ENCODE results near the gene WDR83.

WDR83 gene

DNA sequence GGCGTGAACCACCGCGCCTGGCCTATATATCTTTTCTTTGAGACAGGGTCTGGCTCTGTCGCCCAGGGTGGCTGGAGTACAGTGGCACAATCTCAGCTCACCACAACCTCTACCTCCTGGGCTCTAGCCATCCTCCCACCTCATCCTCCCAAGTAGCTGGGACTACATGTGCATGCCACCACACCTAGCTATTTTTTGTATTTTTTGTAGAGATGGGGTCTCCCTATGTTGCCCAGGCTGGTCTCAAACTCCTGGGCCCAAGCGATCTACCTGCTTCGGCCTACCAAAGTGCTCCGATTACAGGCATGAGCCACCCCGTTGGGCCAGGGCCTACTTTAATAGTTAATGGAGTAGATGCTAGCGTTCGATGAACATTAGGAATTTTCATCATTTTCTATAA, 53.7 kb downstream of the WDR83 start:
- DNase-seq, result no peak

DNA sequence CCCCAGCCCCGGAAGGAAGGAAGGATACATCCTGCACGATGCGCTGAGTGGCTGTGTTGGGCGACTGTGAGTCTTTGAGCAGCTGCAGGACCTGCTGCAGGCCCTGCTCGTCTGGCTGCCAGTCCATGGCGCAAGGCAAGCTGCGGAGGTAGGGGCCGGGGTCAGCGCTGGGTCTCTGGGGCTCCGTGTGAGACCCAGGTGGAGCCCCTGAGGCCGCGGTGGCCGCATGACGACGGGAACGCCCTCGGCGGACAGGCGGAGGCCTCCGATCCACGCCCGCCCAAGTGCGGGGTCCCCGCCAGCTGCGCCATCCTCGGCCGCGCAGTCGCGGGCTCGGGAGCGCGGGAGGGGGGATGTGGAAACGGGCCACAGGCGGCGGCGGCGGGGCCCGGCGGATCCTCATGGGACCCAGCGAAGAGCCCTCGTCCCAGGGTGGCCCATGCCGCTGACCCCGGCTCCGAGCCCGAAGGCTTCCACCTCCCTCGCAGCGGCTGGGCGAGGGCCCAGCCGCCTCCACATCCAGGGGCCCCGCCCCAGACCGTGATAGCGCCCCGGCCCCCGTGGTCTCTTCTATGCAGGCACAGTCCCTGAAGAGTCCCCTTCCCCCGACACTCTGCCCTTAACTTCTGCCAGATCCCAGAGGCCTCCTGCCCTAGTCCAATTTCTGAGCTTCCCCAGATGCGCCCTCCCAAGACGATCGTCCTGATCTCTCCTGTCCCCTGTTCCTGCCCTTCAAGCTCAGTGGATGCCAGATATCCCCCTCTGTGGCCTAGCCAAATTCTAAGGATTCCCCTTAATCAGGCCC, 54.4 kb downstream of the WDR83 start:
- DNase-seq, result no peak

DNA sequence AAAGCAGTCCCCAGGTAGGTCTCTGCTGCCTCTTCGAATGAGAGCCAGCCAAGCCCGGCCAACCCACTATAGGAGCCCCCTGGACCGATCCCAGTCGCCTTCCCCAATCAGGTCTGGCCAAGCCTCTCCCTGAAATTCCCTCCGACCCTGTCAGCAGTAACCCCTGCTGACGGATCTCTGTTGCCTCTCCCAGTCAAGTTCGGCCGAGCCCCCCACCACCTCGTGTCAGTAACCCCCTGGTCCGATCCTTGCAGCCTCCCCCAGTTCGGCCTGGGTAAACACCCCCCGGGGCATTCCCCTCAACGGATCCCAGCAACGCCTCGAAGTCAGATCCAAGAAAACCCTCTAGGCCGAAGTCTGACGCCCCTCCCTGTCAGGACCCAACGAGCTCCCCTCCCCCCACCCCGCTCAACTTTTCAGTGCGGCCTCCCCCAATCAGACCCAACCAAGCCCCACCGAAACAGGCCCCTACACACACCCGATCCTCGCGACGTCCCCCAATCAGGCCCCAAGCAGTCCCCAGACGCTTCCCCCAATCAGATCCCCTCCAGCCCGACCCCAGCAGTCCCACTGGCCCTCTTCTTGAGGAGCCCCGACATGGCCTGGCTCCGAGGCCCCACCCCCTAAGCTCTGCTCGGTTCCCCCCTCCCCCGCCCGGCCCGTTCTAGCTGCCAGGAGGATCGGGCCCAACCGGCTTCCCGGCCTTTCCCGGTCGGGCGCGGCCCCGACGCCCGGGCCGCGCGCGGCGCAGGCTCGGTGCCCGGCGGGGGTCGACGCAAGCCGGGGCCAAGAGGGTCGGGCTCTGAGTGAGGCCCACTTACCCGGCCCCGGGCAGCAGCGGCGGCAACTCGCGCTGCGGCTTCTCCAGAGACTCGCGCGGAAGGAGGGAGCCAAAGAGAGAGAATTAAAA, 55.3 kb downstream of the WDR83 start:
- DNase-seq, result peak; percentile 61

DNA sequence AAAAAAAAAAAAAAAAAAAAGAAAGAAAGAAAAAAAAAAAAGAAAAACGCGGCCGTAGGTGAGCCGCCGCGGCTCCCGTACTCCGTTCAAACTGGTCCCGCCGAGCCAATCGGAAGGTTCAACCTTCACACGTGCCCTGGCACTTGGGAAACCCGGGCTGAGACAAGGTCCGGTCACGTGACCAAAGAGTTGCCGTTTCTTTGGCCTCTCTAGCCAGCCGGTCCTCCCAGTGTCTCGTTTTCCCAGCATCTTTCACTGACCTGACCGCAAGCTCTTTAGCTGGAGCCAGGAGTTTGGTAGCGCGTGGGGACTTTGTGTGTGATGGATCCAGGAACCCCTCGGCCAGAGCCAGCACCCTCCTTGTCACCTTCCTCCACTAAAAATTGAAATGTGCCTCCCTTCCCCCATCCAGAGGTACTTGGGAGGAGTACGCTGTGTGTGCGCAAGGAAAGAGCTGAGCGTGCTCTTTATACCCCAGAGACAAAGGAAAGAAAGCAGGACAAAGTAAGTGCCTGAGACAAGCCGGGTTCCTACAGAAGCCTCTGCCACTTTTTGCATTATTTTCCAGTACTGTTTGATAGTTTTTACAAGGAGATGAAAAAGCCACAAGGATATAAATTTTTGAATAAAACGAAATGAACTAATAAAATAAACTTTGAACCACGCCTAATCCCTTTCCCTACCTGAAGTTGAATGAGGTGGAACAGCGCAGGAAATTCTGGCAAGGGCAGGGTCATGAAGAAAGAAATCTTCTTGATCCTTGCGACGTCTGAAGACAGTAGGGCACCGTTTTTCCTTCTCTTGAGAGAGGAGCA, 56.2 kb downstream of the WDR83 start:
- peak; percentile 97 for DNase-seq

DNA sequence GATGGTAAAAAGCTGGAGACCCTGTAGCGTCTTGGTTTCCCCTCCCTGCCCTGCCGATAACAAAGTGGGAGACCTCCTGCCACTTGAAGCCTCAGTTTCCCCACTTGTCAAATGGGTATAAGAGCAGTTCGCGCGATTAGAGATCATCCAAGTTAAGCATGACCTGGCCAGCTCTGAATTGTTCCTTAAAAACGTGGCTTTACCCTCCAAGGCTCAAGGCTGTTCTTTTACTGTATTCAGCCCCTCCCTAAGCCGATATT, 56.7 kb downstream of the WDR83 start:
- no peak for DNase-seq

DNA sequence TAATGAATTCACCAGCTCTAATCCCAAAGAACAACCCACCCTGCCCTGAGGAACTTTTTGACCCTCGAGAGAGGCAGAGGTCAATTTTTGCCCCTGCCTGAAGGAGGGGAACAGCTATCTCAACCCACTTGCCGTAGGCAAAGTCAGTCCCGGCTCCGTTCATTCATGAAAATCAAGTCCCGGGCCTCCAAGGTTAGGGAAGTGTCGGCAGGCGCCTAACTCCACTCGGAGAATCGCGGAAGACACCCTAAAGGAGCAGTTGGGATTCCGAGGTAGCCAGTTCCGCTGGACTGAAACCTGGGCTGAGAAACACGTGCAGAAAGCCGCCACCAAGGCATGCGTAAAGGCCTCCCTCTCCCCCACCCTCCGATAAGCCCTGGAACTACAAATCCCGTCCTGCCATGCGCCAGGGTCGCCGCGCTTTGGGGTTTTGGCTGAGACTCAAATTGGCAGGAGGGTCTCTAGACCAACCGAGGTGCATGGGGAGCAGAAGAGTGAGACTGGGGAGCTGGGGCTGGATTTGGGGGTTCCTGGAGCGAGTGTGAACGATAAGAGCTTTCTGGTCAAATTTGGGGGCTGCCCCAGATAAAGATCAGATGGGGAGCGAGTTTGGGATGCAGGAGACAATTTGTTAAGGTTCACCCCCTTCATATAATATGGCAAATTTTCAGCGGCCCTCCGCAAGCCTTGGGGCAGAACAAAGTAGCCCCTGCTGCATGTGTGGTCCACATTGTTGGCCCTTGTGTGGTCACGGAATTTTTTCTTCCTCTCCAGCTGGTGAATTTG, 57.2 kb downstream of the WDR83 start, which contains the start of gene TNPO2:
TSS of gene TNPO2 (minus strand) at position 292 of the 786 bp plus-strand sequence. CDS start 2,955 bp downstream, outside the sequence.
- peak; percentile 72 for DNase-seq
